Measurements from ENCODE around the gene YBX2. TPM values are rescaled to one million over a fixed set of nuclear protein-coding genes. Genes with fewer than 3 reads are reported as not detected.

Gene YBX2
- total RNA-seq, 1 experiment from 2014 or later, result 24.0 TPM

- H4K20me1 ChIP-seq (ENCODE audit: control insufficient read depth, insufficient read depth, insufficient read length), result no peaks in the 10 kb centered on the region
- H3K23ac ChIP-seq (ENCODE audit: insufficient read length, low read depth, low read length), result no peak overlapping the region
- no peak overlapping the region for H3K4me2 ChIP-seq (ENCODE audit: insufficient read depth, insufficient read length, low read length)
- no peak for DNase-seq
- H2BK15ac ChIP-seq (ENCODE audit: low read depth, low read length), result no peak overlapping the region
- H3K9me3 ChIP-seq (ENCODE audit: control insufficient read depth, low read depth, low read length), result no peaks in the 10 kb centered on the region
- H2BK5ac ChIP-seq (ENCODE audit: insufficient read length, low read length), result no peak overlapping the region
- H4K8ac ChIP-seq (replicated peaks; ENCODE audit: insufficient read length, low read depth, low read length), result no peak overlapping the region
- no peak overlapping the region for H3T11ph ChIP-seq (ENCODE audit: low read length)
- H3K56ac ChIP-seq (ENCODE audit: insufficient read length, low read depth, low read length), result no peak overlapping the region
- Mint-ChIP-seq H3K27me3 (ENCODE audit: low read depth) (no peaks in the 10 kb centered on the region; the same call in 1 of the 2 replicates), H3K4me1 (no peaks in the 10 kb centered on the region), H3K4me3 (peak overlapping the region in 1 of 2 experiments; percentile 28; a peak in 1 of 5 replicates), H3K27ac (peak overlapping the region in 2 of 3 experiments; percentile 15 to 38; a peak in 2 of 7 replicates), H3K36me3 (ENCODE audit: insufficient read depth in 1 of 3, low read depth in 3 of 3) (peaks cover 0 to 2% (median 0%) of the 10 kb centered on the region in 3 experiments; a peak in 2 of 7 replicates), H3K9me3 (no peaks in the 10 kb centered on the region)
- H3K18ac ChIP-seq (ENCODE audit: insufficient read length, low read depth, low read length), result no peak overlapping the region
- no peak overlapping the region for H2BK120ac ChIP-seq (ENCODE audit: low read depth, low read length, poor library complexity, severe bottlenecking)
- no CpG with 5 or more reads among the region's 15 CpGs for WGBS (ENCODE audit: extremely low coverage, insufficient read length, low lambda C conversion rate)
- H3K4ac ChIP-seq (ENCODE audit: low read depth, low read length), result no peak overlapping the region
- no peaks in the 10 kb centered on the region for H3K79me2 ChIP-seq (ENCODE audit: insufficient read depth, low read length)
- no peaks in the 10 kb centered on the region for H3K79me1 ChIP-seq (ENCODE audit: insufficient read depth, low read depth, low read length, poor library complexity, severe bottlenecking)
- no peak overlapping the region for H4K91ac ChIP-seq (ENCODE audit: insufficient read length, low read depth, low read length)
- no peaks in the 10 kb centered on the region for H3K27me3 ChIP-seq (ENCODE audit: insufficient read depth, low read length)
- no peak overlapping the region for H2AFZ ChIP-seq (ENCODE audit: low read length)
- H3K4me1 ChIP-seq (ENCODE audit: insufficient read depth, low read length), result no peaks in the 10 kb centered on the region
- no peak overlapping the region for H3K14ac ChIP-seq (ENCODE audit: insufficient read depth, low read length)
- H2BK20ac ChIP-seq (ENCODE audit: low read depth, low read length, poor library complexity, severe bottlenecking), result no peak overlapping the region
- H4K5ac ChIP-seq (ENCODE audit: insufficient read length, low read depth, low read length), result no peak overlapping the region
- no peak overlapping the region for H3K27ac ChIP-seq (ENCODE audit: insufficient read length, low read depth, low read length)
- TF ChIP-seq, protein P1, sequence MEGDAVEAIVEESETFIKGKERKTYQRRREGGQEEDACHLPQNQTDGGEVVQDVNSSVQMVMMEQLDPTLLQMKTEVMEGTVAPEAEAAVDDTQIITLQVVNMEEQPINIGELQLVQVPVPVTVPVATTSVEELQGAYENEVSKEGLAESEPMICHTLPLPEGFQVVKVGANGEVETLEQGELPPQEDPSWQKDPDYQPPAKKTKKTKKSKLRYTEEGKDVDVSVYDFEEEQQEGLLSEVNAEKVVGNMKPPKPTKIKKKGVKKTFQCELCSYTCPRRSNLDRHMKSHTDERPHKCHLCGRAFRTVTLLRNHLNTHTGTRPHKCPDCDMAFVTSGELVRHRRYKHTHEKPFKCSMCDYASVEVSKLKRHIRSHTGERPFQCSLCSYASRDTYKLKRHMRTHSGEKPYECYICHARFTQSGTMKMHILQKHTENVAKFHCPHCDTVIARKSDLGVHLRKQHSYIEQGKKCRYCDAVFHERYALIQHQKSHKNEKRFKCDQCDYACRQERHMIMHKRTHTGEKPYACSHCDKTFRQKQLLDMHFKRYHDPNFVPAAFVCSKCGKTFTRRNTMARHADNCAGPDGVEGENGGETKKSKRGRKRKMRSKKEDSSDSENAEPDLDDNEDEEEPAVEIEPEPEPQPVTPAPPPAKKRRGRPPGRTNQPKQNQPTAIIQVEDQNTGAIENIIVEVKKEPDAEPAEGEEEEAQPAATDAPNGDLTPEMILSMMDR (conservative IDR thresholded peaks at IDR 0.05), result no peak
- no peak overlapping the region for H3K9ac ChIP-seq (ENCODE audit: extremely low read depth, insufficient read length, low read length)
- H3K23me2 ChIP-seq (ENCODE audit: insufficient read length, low read depth, low read length, poor library complexity, severe bottlenecking), result no peaks in the 10 kb centered on the region
- H2BK12ac ChIP-seq (ENCODE audit: insufficient read length, low read depth, low read length), result no peak overlapping the region
- H2AK5ac ChIP-seq (ENCODE audit: insufficient read length, low read length), result no peak overlapping the region
Measured at GRCh38 chr17:7343250-7343649, 48.8 kb upstream of the YBX2 start.

All from H9 (cell line).